LNCaP clone FGC (cell line): Measurements from ENCODE around the gene GALNT12.

Experiments
- DNase-seq: peaks from one replicate; pipeline ENCODE4 v3.0.0-alpha.2; 2011; ENCODE audit warnings: low read depth
- H3K4me3 ChIP-seq: 2 replicates; pipeline ENCODE4 v1.5.1; 2011; ENCODE audit warnings: mild to moderate bottlenecking, low read depth, low read length, control low read depth
- TF ChIP-seq, protein P1 (sequence below): IDR thresholded peaks from 2 replicates; pipeline ENCODE4 v1.5.1; 2012; ENCODE audit warnings: mild to moderate bottlenecking; ENCODE audit not compliant: control insufficient read depth, insufficient read depth; ENCODE audit errors: extremely low read depth

Gene GALNT12

GRCh38 chr9:98873526-98873925, 66.1 kb downstream of the GALNT12 start:
- no peak for DNase-seq
- TF ChIP-seq, protein P1, sequence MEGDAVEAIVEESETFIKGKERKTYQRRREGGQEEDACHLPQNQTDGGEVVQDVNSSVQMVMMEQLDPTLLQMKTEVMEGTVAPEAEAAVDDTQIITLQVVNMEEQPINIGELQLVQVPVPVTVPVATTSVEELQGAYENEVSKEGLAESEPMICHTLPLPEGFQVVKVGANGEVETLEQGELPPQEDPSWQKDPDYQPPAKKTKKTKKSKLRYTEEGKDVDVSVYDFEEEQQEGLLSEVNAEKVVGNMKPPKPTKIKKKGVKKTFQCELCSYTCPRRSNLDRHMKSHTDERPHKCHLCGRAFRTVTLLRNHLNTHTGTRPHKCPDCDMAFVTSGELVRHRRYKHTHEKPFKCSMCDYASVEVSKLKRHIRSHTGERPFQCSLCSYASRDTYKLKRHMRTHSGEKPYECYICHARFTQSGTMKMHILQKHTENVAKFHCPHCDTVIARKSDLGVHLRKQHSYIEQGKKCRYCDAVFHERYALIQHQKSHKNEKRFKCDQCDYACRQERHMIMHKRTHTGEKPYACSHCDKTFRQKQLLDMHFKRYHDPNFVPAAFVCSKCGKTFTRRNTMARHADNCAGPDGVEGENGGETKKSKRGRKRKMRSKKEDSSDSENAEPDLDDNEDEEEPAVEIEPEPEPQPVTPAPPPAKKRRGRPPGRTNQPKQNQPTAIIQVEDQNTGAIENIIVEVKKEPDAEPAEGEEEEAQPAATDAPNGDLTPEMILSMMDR = no peak
- no peak overlapping the region for H3K4me3 ChIP-seq

DNA sequence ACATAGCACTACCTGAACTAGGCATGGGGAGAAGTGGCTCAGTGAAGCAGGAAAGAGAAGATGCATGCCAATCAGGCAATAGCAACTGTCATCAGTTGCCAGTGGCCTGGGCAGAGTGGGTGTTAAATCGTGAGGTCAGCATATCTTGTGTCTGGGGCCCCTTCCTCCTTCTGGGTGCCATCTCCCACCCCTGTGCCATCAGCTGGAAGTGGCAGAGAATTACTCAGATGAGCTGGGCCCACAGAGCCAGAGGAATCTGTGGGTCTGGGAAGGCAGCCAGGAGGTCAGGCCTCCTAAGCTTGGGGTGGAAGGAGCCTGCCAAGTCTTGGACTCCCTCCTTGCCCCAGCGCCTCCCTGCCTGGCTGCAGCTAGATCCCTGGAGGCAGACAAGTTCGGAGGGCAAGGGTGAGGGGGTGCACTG, 66.5 kb downstream of the GALNT12 start:
- no peak for DNase-seq

DNA sequence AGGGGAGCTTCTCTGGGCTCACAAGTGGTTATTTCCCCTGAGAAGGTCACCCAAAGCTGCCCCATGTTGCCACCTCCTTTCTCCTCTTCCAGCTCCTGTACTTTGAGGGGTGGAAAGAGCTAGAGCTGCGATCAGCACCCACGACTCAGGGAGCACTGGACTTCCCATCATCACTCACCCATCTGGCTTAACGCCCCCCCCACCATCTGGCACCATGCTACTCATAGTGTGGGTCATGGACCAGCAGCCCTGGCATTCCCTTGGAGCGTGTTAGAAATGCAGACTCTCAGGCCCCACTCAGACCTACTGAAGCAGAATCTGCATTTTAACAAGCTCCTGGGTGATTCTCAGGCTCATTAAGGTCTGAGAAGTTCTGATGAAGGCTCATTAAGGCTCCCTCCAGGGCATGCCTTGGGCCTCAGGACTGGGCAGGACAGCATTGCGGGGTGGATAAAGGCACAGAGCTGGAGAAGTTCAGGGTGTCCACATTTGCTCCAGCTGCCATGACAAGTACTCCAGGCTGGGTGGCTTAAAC, 67.3 kb downstream of the GALNT12 start:
- no peak for DNase-seq
- TF ChIP-seq, protein P1 = no peak
- no peak overlapping the region for H3K4me3 ChIP-seq

More for the DNA sequence above, 66.5 kb downstream of the GALNT12 start:
- no peak overlapping the region for H3K4me3 ChIP-seq
- TF ChIP-seq, protein P1 = no peak

DNA sequence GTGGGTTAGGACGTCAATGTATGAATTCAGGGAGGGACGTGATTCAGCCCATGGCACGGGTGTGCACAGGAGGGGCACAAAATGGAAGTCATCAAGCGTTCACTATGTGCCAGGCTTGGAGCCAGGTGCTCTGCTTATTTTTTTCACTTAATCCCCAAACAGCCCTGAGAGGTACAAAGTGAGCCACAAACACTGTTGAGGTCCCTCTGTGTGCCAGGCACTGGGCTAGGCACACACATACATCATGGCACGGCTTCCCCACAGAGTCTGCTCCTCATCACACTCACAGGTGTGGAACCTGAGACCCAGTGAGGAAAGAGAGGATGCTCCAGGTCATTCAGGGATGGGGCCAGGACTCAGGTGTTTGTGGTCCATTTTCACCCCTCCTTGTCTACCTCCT, 68.1 kb downstream of the GALNT12 start:
- no peak overlapping the region for H3K4me3 ChIP-seq
- TF ChIP-seq, protein P1 = no peak
- DNase-seq = no peak

DNA sequence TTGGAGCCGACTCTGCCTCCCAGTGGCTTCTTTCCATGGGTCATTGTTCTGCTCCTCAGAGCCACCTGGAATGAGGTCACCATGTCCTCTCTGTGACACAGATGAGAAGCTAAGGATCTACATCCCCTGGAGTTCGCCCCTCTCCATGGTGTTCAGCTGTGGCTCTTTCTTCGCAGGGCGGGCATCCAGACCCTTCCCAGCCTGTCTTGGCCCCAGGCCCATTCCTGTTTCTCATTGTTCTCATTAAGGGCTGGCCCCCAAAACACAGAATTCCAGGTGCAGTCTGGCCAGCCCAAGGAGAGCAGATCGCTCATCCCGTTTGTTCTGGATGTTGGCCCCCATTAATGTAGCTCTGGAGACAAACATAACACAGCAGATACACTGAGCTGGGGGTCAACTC, 69.8 kb downstream of the GALNT12 start:
- no peak overlapping the region for H3K4me3 ChIP-seq
- TF ChIP-seq, protein P1 = no peak
- no peak for DNase-seq

GRCh38 chr9:98879094-98879962, 71.9 kb downstream of the GALNT12 start:
- DNase-seq = no peak
- no peak overlapping the region for H3K4me3 ChIP-seq
- TF ChIP-seq, protein P1 = no peak
